ENCODE results near the gene TRMT44.

TRMT44 gene

GRCh38 chr4:8505229-8505628 lies 64.7 kb downstream of the TRMT44 start:
- Histone ChIP-seq H3K79me2 (ENCODE audit: low read length) (no peaks in the 10 kb centered on the region), H3K27ac (ENCODE audit: low read length) (no peak overlapping the region), H3K9me3 (ENCODE audit: insufficient read depth, low read length) (no peaks in the 10 kb centered on the region), H4K20me1 (ENCODE audit: insufficient read depth, low read length) (no peaks in the 10 kb centered on the region), H2AFZ (ENCODE audit: low read depth, low read length) (no peak overlapping the region), H3K9ac (ENCODE audit: low read length) (no peak overlapping the region), H3K4me2 (ENCODE audit: low read length) (no peak overlapping the region), H3K4me3 (ENCODE audit: low read length) (no peak overlapping the region), H3K4me1 (ENCODE audit: low read length) (no peaks in the 10 kb centered on the region), H3K27me3 (ENCODE audit: low read depth, low read length) (no peaks in the 10 kb centered on the region), H3K36me3 (replicated peaks; ENCODE audit: low read depth, low read length) (no peaks in the 10 kb centered on the region)
- TF ChIP-seq EZH2phosphoT487 (IDR thresholded peaks at IDR 0.05; ENCODE audit: low read depth) (no peak), CTCF (IDR thresholded peaks at IDR 0.05; ENCODE audit: low read depth, low read length) (no peak)

GRCh38 chr4:8506006-8506372 lies 65.4 kb downstream of the TRMT44 start:
- Histone ChIP-seq H3K9me3 (ENCODE audit: insufficient read depth, low read length) (no peaks in the 10 kb centered on the region), H2AFZ (ENCODE audit: low read depth, low read length) (no peak overlapping the region), H3K4me3 (ENCODE audit: low read length) (no peak overlapping the region), H3K4me1 (ENCODE audit: low read length) (no peaks in the 10 kb centered on the region), H3K4me2 (ENCODE audit: low read length) (no peak overlapping the region), H3K79me2 (ENCODE audit: low read length) (no peaks in the 10 kb centered on the region), H3K9ac (ENCODE audit: low read length) (no peak overlapping the region), H4K20me1 (ENCODE audit: insufficient read depth, low read length) (no peaks in the 10 kb centered on the region), H3K36me3 (replicated peaks; ENCODE audit: low read depth, low read length) (no peaks in the 10 kb centered on the region), H3K27ac (ENCODE audit: low read length) (no peak overlapping the region), H3K27me3 (ENCODE audit: low read depth, low read length) (no peaks in the 10 kb centered on the region)
- TF ChIP-seq CTCF (IDR thresholded peaks at IDR 0.05; ENCODE audit: low read depth, low read length) = no peak
- TF ChIP-seq EZH2phosphoT487 (IDR thresholded peaks at IDR 0.05; ENCODE audit: low read depth) = no peak

- no peak overlapping the region for H3K4me2 ChIP-seq (ENCODE audit: low read length)
- H2AFZ ChIP-seq (ENCODE audit: low read depth, low read length) = no peak overlapping the region
- H3K36me3 ChIP-seq (replicated peaks; ENCODE audit: low read depth, low read length) = no peaks in the 10 kb centered on the region
- no peaks in the 10 kb centered on the region for H3K4me1 ChIP-seq (ENCODE audit: low read length)
- H3K27me3 ChIP-seq (ENCODE audit: low read depth, low read length) = no peaks in the 10 kb centered on the region
- TF ChIP-seq EZH2phosphoT487 (IDR thresholded peaks at IDR 0.05; ENCODE audit: low read depth) = no peak
- TF ChIP-seq CTCF (IDR thresholded peaks at IDR 0.05; ENCODE audit: low read depth, low read length) = no peak
- H3K4me3 ChIP-seq (ENCODE audit: low read length) = no peak overlapping the region
- no peaks in the 10 kb centered on the region for H3K79me2 ChIP-seq (ENCODE audit: low read length)
- no peak overlapping the region for H3K9ac ChIP-seq (ENCODE audit: low read length)
- no peaks in the 10 kb centered on the region for H3K9me3 ChIP-seq (ENCODE audit: insufficient read depth, low read length)
- H4K20me1 ChIP-seq (ENCODE audit: insufficient read depth, low read length) = no peaks in the 10 kb centered on the region
- H3K27ac ChIP-seq (ENCODE audit: low read length) = no peak overlapping the region
Observed at GRCh38 chr4:8506373-8507195, 66.0 kb downstream of the TRMT44 start.

GRCh38 chr4:8507196-8507570 lies 66.6 kb downstream of the TRMT44 start:
- Histone ChIP-seq H3K27me3 (ENCODE audit: low read depth, low read length) (no peaks in the 10 kb centered on the region), H3K9ac (ENCODE audit: low read length) (no peak overlapping the region), H3K9me3 (ENCODE audit: insufficient read depth, low read length) (no peaks in the 10 kb centered on the region), H3K4me1 (ENCODE audit: low read length) (no peaks in the 10 kb centered on the region), H2AFZ (ENCODE audit: low read depth, low read length) (no peak overlapping the region), H4K20me1 (ENCODE audit: insufficient read depth, low read length) (no peaks in the 10 kb centered on the region), H3K4me2 (ENCODE audit: low read length) (no peak overlapping the region), H3K36me3 (replicated peaks; ENCODE audit: low read depth, low read length) (no peaks in the 10 kb centered on the region), H3K27ac (ENCODE audit: low read length) (no peak overlapping the region), H3K79me2 (ENCODE audit: low read length) (no peaks in the 10 kb centered on the region), H3K4me3 (ENCODE audit: low read length) (no peak overlapping the region)
- no peak for TF ChIP-seq EZH2phosphoT487 (IDR thresholded peaks at IDR 0.05; ENCODE audit: low read depth)
- TF ChIP-seq CTCF (IDR thresholded peaks at IDR 0.05; ENCODE audit: low read depth, low read length) = no peak

Data from OCI-LY3 (cell line).